Tibial nerve (tissue), 4 donors: ENCODE data around the gene DLGAP1. TPM values are rescaled to one million over a fixed set of nuclear protein-coding genes. Genes with fewer than 3 reads are reported as not detected.

Experiments used
- DNase-seq, 2 donors: peaks; one replicate each; pipeline ENCODE4 v3.0.0-alpha.2; 2019; ENCODE audit warnings: low spot score in 2 of 2
- H3K27ac ChIP-seq, 4 donors: fragments of 200-600 bp; sonication (generic) in 3 of 4; one replicate each; pipeline ENCODE4 v1.5.1; 2017 to 2019; ENCODE audit warnings: mild to moderate bottlenecking in 1 of 4
- H3K27me3 ChIP-seq, 2 donors: fragments of 200-600 bp; sonication (generic) in 1 of 2; one replicate each; pipeline versions ENCODE4 v1.5.1 to v1.6.0; 2017 to 2019
- H3K36me3 ChIP-seq, 3 donors: fragments of 200-600 bp; sonication (generic); one replicate each; pipeline ENCODE4 v1.5.1; 2018 to 2019
- H3K4me1 ChIP-seq, 4 donors: fragments of 200-600 bp; sonication (generic) in 3 of 4; one replicate each; pipeline ENCODE4 v1.5.1; 2017 to 2019
- H3K4me3 ChIP-seq, 4 donors: fragments of 200-600 bp; sonication (generic) in 3 of 4; one replicate each; pipeline ENCODE4 v1.5.1; 2017 to 2019; ENCODE audit warnings: mild to moderate bottlenecking in 1 of 4, moderate library complexity in 1 of 4
- H3K9me3 ChIP-seq, 4 donors: fragments of 200-600 bp; sonication (generic) in 3 of 4; one replicate each; pipeline ENCODE4 v1.5.1; 2017 to 2019
- CTCF ChIP-seq, 5 experiments: fragments of 200-600 bp in 3 of 5; fragments of 450-650 bp in 2 of 5; sonication (generic) in 3 of 5; IDR thresholded peaks; one replicate each; pipeline ENCODE4 v1.5.1; 2016 to 2019; ENCODE audit warnings: antibody characterized with exemption in 5 of 5, mild to moderate bottlenecking in 3 of 5, moderate library complexity in 2 of 5
- EP300 ChIP-seq, 2 donors: sonication (generic); formaldehyde crosslinking; IDR thresholded peaks; one replicate each; pipeline ENCODE4 v1.6.1; 2017; ENCODE audit warnings: antibody characterized with exemption in 2 of 2, mild to moderate bottlenecking in 1 of 2
- POLR2A ChIP-seq, 2 donors: fragments of 450-650 bp; IDR thresholded peaks; one replicate each; pipeline ENCODE4 v1.6.1; 2017; ENCODE audit warnings: antibody characterized with exemption in 2 of 2, mild to moderate bottlenecking in 2 of 2, moderate library complexity in 2 of 2
- WGBS, 2 donors: methylation state at CpG; one replicate each; pipeline ENCODE4 v1.1.5; 2018; 5-methylcytosine and 5-hydroxymethylcytosine counted together
- total RNA-seq, 4 donors: library from RNA; depleted of rRNA; stranded (reverse); fragments of >200 nt; gene quantifications; one replicate each; pipeline ENCODE4 v1.1.0, GENCODE V29; 2016

Gene DLGAP1
- total RNA-seq, 4 donors from 2014 or later: 1.5 to 18.3 (median 2.5) TPM

GRCh38 chr18:3984163-3984757 is 470.8 kb downstream of the DLGAP1 start:
- DNase-seq: no peak
- Histone ChIP-seq H3K27ac (peak overlapping the region in 1 of 4 donors; percentile 22), H3K36me3 (no peaks in the 10 kb centered on the region), H3K9me3 (peaks cover 0 to 9% (median 0%) of the 10 kb centered on the region in 4 donors), H3K27me3 (no peaks in the 10 kb centered on the region), H3K4me1 (peaks cover 0 to 22% (median 0%) of the 10 kb centered on the region in 4 donors), H3K4me3 (no peak overlapping the region)
- no peak for TF ChIP-seq CTCF (IDR thresholded peaks at IDR 0.05)
- 82% methylated on average over 3 of the region's 3 CpGs for WGBS, 2 donors

GRCh38 chr18:3983351-3983969 is 471.6 kb downstream of the DLGAP1 start:
- peak overlapping the region in 1 of 4 donors; percentile 22 for H3K27ac ChIP-seq
- no peaks in the 10 kb centered on the region for H3K27me3 ChIP-seq
- peaks cover 0 to 22% (median 0%) of the 10 kb centered on the region in 4 donors for H3K4me1 ChIP-seq

GRCh38 chr18:3982541-3982940 is 472.6 kb downstream of the DLGAP1 start:
- WGBS, 2 donors: 93 to 94% methylated on average over 3 of the region's 3 CpGs
- H3K9me3 ChIP-seq: peaks cover 0 to 27% (median 0%) of the 10 kb centered on the region in 4 donors
- H3K4me3 ChIP-seq: no peak overlapping the region
- H3K27ac ChIP-seq: no peak overlapping the region
- no peaks in the 10 kb centered on the region for H3K27me3 ChIP-seq
- no peak for DNase-seq
- peaks cover 0 to 22% (median 0%) of the 10 kb centered on the region in 4 donors for H3K4me1 ChIP-seq
- no peaks in the 10 kb centered on the region for H3K36me3 ChIP-seq
- TF ChIP-seq EP300 (IDR thresholded peaks at IDR 0.05) (no peak), CTCF (IDR thresholded peaks at IDR 0.05) (no peak), POLR2A (IDR thresholded peaks at IDR 0.05) (no peak)

More at GRCh38 chr18:3983351-3983969, 471.6 kb downstream of the DLGAP1 start:
- H3K36me3 ChIP-seq: no peaks in the 10 kb centered on the region
- DNase-seq: no peak
- 21 to 33% methylated on average over 5 of the region's 5 CpGs for WGBS, 2 donors
- TF ChIP-seq POLR2A (IDR thresholded peaks at IDR 0.05) (no peak), CTCF (IDR thresholded peaks at IDR 0.05) (no peak), EP300 (IDR thresholded peaks at IDR 0.05) (no peak)
- no peak overlapping the region for H3K4me3 ChIP-seq
- H3K9me3 ChIP-seq: peaks cover 0 to 17% (median 0%) of the 10 kb centered on the region in 4 donors

- Histone ChIP-seq H3K4me3 (no peak overlapping the region), H3K36me3 (no peaks in the 10 kb centered on the region), H3K9me3 (peaks cover 0 to 27% (median 0%) of the 10 kb centered on the region in 4 donors), H3K27ac (no peak overlapping the region), H3K4me1 (peaks cover 0 to 8% (median 0%) of the 10 kb centered on the region in 4 donors), H3K27me3 (no peaks in the 10 kb centered on the region)
- TF ChIP-seq EP300 (IDR thresholded peaks at IDR 0.05): no peak
- no peak for TF ChIP-seq POLR2A (IDR thresholded peaks at IDR 0.05)
- TF ChIP-seq CTCF (IDR thresholded peaks at IDR 0.05): no peak
- no peak for DNase-seq
- WGBS, 2 donors: 96 to 98% methylated on average over 4 of the region's 4 CpGs
Measured at GRCh38 chr18:3979024-3979423, 476.1 kb downstream of the DLGAP1 start.

GRCh38 chr18:3973191-3973850 is 481.8 kb downstream of the DLGAP1 start:
- H3K4me1 ChIP-seq: no peaks in the 10 kb centered on the region
- DNase-seq: no peak
- no peaks in the 10 kb centered on the region for H3K36me3 ChIP-seq
- no peak for TF ChIP-seq POLR2A (IDR thresholded peaks at IDR 0.05)
- no peak for TF ChIP-seq EP300 (IDR thresholded peaks at IDR 0.05)
- no peak for TF ChIP-seq CTCF (IDR thresholded peaks at IDR 0.05)
- H3K27me3 ChIP-seq: no peaks in the 10 kb centered on the region
- no peak overlapping the region for H3K27ac ChIP-seq
- H3K9me3 ChIP-seq: peaks cover 0 to 8% (median 0%) of the 10 kb centered on the region in 4 donors
- H3K4me3 ChIP-seq: no peak overlapping the region
- 66 to 72% methylated on average over 5 of the region's 5 CpGs for WGBS, 2 donors
